Fibroblast of skin of left biceps (primary cell): ENCODE data around the gene RHOBTB3.
"Not testable (repeated sequence)": the region's sequence is repeated elsewhere in the genome, so short reads cannot be mapped to it uniquely, and the experiment has no call there.

Source experiments
- DNase-seq, 2 experiments: peaks; one replicate each; pipeline ENCODE4 v3.0.0-alpha.2; 2013; ENCODE audit warnings: low read depth in 2 of 2

The RHOBTB3 gene

GRCh38 chr5:95730730-95731570 is at the start of gene RHOBTB3:
Gene RHOBTB3, plus strand, starts transcription at chr5:95731336. Its CDS starts 347 bp downstream, at chr5:95731683.
- peak; percentile 80 to 82 for DNase-seq

DNA sequence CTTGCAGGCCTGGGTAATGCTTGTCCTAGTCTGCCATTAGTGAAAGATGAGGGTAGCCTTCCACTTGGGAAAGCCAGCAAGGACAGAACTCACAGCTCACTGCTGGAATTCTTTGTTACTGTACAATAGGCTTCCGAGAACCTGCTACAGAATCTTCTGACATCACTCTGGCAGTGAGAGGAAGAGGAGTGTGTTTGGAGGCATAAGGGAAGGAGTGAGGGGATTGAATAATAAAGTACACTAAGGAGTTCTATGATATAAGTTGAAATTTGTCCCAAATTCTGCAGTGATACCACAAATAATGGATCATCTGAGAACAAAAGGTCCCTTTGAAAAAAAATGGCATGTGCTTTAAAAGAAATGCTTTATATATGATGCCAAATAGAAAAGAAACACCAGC is 48.2 kb upstream of the RHOBTB3 start, which contains the start of gene SPATA9:
Gene SPATA9, minus strand, starts transcription at position 101 of the 400 bp plus-strand sequence. CDS start 137 bp downstream, outside the sequence.
- no peak for DNase-seq

GRCh38 chr5:95684361-95684760 is 46.8 kb upstream of the RHOBTB3 start:
- DNase-seq = no peak

GRCh38 chr5:95686651-95687050 is 44.5 kb upstream of the RHOBTB3 start:
- DNase-seq = no peak

DNA sequence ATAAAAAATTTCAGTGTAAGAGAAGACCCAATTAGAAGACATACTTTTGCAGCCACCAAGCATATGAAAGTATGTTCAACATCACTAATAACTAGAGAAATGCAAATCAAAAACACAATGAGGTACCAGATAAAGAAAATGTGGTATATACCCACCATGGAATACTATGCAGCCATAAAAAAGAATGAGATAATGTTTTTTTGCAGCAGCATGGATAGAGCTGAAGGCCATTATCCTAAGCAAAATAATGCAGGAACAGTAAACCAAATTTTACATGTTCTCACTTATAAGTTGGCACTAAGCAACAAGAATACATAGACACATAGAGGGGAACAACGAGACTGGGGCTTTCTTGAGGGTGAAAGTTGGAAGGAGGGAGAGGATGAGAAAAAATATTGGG is 41.5 kb upstream of the RHOBTB3 start:
- DNase-seq = no peak

GRCh38 chr5:95690333-95690732 is 40.8 kb upstream of the RHOBTB3 start:
- no peak for DNase-seq

DNA sequence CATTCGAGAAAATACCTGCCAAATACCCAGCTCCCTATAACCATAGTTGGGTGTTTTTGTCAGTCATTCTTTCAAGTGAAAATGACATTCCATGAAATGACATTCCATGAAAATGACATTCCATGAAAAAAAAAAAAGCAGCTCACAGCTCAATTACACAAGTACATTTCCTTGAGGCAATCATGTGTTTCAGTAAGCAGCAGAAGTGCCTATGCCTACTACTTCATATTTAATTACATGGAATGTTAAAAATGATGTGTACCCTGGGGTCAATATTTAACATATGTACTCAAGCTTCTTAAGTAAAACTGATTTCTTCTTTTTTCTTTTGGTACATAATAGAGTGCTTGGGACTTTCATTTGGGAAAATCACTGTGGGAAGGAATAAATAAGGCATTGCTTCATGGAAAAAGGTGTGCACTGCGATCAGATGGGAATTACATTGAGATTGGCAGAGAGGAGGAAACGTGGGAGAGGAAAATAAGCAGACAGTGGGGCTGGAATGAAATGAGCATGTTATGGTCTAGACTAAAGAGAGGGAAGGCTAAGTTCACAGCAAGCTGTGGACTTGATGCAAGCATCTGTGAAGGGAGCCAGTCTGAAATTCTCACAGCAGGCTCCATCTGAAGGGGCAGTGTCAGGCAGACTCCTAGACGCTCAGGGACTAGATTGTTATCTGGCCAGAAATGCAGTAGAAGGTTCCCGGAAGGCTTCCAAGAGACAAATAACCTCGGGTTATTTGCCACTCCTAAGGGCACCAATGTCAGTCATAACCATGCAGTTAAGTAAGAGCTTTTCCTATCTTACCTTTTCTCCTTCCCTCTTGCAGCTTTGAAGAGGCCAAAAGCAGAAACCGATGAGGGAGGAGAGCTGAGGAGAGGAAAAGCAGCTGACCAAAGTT is 33.1 kb upstream of the RHOBTB3 start:
- no peak for DNase-seq

GRCh38 chr5:95699337-95699736 is 31.8 kb upstream of the RHOBTB3 start:
- no peak for DNase-seq

DNA sequence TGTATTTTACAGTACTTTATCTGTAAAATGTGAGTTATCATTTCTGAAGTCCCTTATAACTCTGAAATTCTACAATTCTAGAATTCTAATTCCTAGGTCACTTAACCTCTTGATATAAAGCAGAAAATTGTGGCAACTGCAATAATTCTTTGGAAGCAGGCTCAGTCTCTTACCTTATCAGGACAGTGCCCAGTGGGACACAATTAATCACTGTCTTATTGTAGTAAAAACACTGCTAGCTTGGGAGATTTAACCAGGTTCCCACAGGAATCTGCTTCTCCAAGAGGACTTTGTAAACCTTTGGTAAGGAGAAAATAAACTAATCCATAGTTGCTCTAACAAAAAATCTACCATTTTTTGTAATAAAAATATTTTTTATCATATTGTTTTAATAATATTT is 30.1 kb upstream of the RHOBTB3 start:
- no peak for DNase-seq

GRCh38 chr5:95704150-95704549 is 27.0 kb upstream of the RHOBTB3 start:
- no peak for DNase-seq

DNA sequence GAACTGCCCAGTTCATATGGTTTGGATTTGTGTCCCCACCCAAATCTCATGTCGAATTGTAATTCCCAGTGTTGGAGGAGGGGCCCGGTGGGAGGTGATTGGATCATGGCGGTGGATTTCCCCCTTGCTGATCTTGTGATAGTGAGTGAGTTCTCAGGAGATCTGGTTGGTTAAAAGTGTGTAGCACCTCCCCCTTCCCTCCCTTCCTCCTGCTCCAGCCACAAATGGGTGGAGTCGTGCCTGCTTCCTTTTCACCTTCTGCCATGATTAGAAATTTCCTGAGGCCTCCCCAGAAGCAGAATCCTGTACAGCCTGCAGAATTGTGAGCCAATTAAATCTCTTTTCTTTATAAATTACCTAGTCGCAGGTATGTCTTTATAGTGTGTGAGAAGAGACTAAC is 24.9 kb upstream of the RHOBTB3 start:
- not testable (repeated sequence) for DNase-seq

DNA sequence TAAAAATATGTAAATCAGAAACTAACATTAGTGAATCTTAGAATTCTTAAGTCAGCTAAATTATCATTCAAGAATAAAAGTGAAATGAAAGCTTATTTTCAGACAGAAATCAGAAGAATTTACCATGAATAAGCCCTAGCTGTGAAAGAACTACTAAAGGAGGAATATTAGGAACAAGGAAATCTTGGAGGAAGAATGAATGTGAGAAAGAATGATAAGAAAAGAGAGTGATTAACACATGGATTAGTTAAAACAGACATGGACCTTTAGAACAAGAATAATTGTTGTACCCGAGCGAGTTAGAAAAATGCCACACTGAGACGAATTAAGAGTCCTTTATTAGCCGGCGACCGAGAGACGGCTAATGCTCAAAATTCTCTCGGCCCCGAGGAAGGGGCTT is 24.1 kb upstream of the RHOBTB3 start:
- DNase-seq = no peak

DNA sequence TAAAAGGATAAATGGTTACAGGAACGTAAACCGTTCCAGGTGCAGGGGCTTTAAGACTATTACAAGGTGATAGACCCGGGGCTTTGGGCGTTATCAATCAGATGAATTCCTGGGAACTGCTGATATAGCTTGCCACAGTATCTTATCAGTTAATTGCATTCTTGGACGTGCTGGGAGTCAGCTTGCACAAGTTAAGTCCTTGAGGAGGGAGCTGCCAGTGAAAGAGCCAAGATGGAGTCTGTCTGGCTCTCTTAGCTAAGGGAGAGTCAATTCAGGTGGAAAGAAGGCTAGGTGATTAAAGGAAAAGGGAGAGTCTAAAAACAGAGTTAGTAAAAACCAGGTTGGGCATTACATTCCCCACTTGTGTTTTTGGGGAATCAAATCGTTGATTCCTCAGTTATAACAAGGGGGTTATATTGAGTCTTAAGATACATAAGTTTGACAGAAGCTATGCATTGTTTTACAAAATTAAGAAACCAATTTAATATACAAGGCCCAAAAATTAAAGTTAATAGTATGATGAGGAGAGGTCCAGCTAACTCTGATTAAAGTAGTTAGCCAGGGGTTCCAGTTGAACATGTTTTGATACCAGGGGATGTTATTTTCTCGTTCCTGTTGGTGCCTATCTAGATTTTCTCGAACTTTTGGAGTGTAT is 23.5 kb upstream of the RHOBTB3 start:
- not testable (repeated sequence) for DNase-seq

GRCh38 chr5:95708876-95709275 is 22.3 kb upstream of the RHOBTB3 start:
- DNase-seq = no peak

- no peak for DNase-seq
Observed at GRCh38 chr5:95709967-95710650, 21.0 kb upstream of the RHOBTB3 start.

DNA sequence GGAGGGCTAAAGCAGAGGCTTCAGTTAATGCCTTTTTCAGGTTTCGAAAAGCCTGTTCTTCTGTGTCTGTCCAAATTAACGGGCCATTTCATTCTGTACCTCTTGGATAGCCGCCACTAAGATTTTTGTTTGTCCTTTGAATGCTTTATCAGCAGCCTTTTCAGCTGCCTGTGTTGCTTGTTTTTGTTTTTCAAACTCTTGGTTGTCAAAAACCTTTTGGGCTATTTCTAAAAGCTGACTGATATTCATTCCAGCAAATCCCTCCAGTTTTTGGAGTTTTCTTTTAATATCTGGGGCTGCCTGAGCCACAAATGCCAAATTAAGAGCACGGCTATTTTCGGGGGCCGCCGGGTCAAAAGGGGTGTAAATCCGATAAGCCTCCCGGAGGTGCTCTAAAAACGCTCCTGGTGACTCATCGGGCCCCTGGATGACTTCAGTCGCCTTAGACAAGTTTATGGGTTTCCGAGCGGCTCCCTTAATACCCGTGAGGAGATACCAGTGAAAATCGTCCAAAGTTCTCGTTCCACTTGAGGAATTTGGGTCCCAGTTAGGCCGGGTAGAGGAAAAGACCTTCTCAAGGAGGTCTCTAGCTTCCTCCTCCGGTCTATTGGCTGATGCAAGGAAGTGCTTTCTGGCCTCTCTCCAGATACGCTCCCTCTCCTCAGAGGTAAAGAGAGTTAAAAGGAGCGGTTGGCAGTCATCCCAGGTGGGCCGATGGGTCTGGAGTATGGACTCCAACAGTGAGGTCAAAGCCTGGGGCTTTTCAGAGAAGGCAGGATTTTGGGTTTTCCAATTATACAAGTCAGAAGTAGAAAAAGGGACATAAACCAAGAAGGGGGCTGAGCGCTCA is 20.3 kb upstream of the RHOBTB3 start:
- not testable (repeated sequence) for DNase-seq

DNA sequence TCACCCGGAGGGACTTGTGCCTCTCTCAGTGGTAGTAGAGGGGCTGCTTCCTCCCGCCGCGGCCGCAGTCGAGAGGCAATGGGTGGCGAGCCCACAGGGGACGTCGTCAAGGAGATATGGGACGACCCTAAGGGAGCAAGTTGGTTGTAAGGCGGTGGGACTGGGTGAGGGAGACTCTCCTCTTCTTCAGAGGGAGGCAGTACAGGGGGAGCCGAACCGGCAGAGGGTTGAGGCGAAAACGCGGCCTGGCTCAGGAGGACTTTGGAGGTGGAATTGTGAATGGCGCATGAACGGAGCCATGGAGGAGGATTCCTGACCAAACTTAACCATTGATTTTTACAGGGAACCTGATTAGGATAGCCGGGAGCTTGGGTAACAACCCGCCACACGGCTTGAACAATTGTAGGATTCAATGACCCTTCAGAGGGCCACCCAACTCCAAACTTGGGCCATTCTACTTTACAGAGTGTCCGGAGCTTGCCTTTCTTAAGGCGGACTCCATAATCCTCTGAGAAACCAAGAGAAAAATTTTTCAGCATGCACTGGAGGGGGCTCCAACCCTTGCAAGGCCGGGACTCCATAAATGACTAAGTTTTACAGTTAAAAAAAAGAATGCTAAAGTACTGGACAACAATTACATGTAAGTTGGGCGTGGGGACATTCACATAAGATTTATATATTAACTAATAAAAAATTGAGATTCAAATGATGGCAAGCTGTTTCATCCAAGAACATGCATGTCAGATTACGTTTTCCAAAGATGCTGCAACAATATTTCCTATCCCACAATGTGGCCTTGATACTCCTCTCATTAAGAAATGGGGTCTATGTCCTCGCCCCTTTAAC is 19.4 kb upstream of the RHOBTB3 start:
- DNase-seq = no peak

GRCh38 chr5:95712347-95712958 is 18.7 kb upstream of the RHOBTB3 start:
- no peak for DNase-seq

GRCh38 chr5:95713246-95713645 is 17.9 kb upstream of the RHOBTB3 start:
- not testable (repeated sequence) for DNase-seq
